PC-3 (cell line): Measurements from ENCODE around the gene CAPN5. TPM values are rescaled to one million over a fixed set of nuclear protein-coding genes. Genes with fewer than 3 reads are reported as not detected.

Experiments used
- ATAC-seq: fragments of 200-7000 bp; cut with Tn5 transposase; 2 replicates; pipeline ENCODE4 v1.9.1; 2020; ENCODE audit warnings: mild to moderate bottlenecking, moderate library complexity
- BruUV-seq: library from RNA; stranded (reverse); fragments of 400-500 nt; replicated peaks from 2 replicates; lab custom pipeline; 2021; lab: Mats Ljungman, UMichigan
- CTCF ChIA-PET: fragments of 300-600 bp; sonication (Branson Sonifier 250); formaldehyde crosslinking; loops from one replicate; lab custom pipeline; 2022; ENCODE audit warnings: antibody characterized with exemption; lab: Charles Lee
- POLR2A ChIA-PET: fragments of 300-600 bp; sonication (Branson Sonifier 250); formaldehyde crosslinking; loops from one replicate; lab custom pipeline; 2022; ENCODE audit warnings: antibody characterized with exemption; ENCODE audit not compliant: unreplicated experiment; lab: Charles Lee
- DNase-seq: peaks from one replicate; pipeline ENCODE4 v3.0.0-alpha.2; 2015
- H2AFZ ChIP-seq: fragments of 300-600 bp; sonication (generic); 2 replicates; pipeline ENCODE4 v1.6.0; 2016; ENCODE audit warnings: antibody characterized with exemption, low read length
- H3F3A ChIP-seq: fragments of 300-600 bp; sonication (generic); one replicate; pipeline ENCODE4 v1.6.0; 2017; ENCODE audit warnings: antibody characterized with exemption, low read length, control low read depth, mild to moderate bottlenecking; ENCODE audit not compliant: unreplicated experiment
- H3K27ac ChIP-seq: fragments of 300-600 bp; sonication (generic); 2 replicates; pipeline ENCODE4 v1.5.1; 2016; ENCODE audit warnings: mild to moderate bottlenecking, low read length
- H3K27me3 ChIP-seq: fragments of 300-600 bp; sonication (generic); 2 replicates; pipeline ENCODE4 v1.6.1; 2016; ENCODE audit warnings: low read length, mixed read lengths
- H3K36me3 ChIP-seq: fragments of 300-600 bp; sonication (generic); 2 replicates; pipeline ENCODE4 v1.6.1; 2016; ENCODE audit warnings: low read depth, mixed run types, low read length, mixed read lengths
- H3K4me1 ChIP-seq: fragments of 300-600 bp; sonication (generic); 2 replicates; pipeline ENCODE4 v1.5.1; 2016; ENCODE audit warnings: low read length; ENCODE audit not compliant: insufficient read depth
- H3K4me2 ChIP-seq: fragments of 300-600 bp; sonication (generic); 2 replicates; pipeline ENCODE4 v1.6.0; 2016; ENCODE audit warnings: low read length
- H3K4me3 ChIP-seq: fragments of 300-600 bp; sonication (generic); 2 replicates; pipeline ENCODE4 v1.5.1; 2016; ENCODE audit warnings: mild to moderate bottlenecking, low read length, mixed read lengths
- H3K79me2 ChIP-seq: fragments of 300-600 bp; sonication (generic); 2 replicates; pipeline ENCODE4 v1.6.1; 2017; ENCODE audit warnings: low read length, mixed read lengths
- H3K9ac ChIP-seq: fragments of 300-600 bp; sonication (generic); 2 replicates; pipeline ENCODE4 v1.6.0; 2016; ENCODE audit warnings: mild to moderate bottlenecking, low read length
- H3K9me2 ChIP-seq: fragments of 300-600 bp; sonication (generic); replicated peaks from 2 replicates; pipeline ENCODE4 v1.6.1; 2016; ENCODE audit warnings: mixed run types, low read length, mixed read lengths
- H3K9me3 ChIP-seq: fragments of 300-600 bp; sonication (generic); 2 replicates; pipeline ENCODE4 v1.6.1; 2016; ENCODE audit warnings: low read length, mixed read lengths
- H4K20me1 ChIP-seq: fragments of 300-600 bp; sonication (generic); 2 replicates; pipeline ENCODE4 v1.6.1; 2016; ENCODE audit warnings: low read length, mixed read lengths
- CTCF ChIP-seq: fragments of 300-600 bp; sonication (generic); conservative IDR thresholded peaks from 2 replicates; pipeline ENCODE4 v1.5.1; 2017; ENCODE audit warnings: antibody characterized with exemption, low read depth, mild to moderate bottlenecking, low read length
- EZH2 ChIP-seq: fragments of 300-600 bp; sonication (generic); IDR thresholded peaks from one replicate; pipeline ENCODE4 v1.6.1; 2017; ENCODE audit warnings: antibody characterized with exemption, mild to moderate bottlenecking, low read length; ENCODE audit not compliant: unreplicated experiment
- EZH2phosphoT487 ChIP-seq: fragments of 300-600 bp; sonication (generic); IDR thresholded peaks from 2 replicates; pipeline ENCODE4 v1.6.1; 2018; ENCODE audit warnings: mild to moderate bottlenecking, antibody characterized with exemption, low read length, borderline replicate concordance
- intact Hi-C: fragments of 100-400 bp; cut with micrococcal nuclease; formaldehyde crosslinking; loops from 2 replicates; pipeline ENCODE4 v1.9.0; 2023
- total RNA-seq: library from RNA; depleted of rRNA; stranded (reverse); fragments of >200 nt; gene quantifications from 2 replicates; pipeline ENCODE4 v1.2.3, GENCODE V29; 2014

CAPN5 gene
- total RNA-seq, 1 experiment from 2014 or later, result 6.3 TPM

GRCh38 chr11:77030834-77031414, 35.8 kb upstream of the CAPN5 start:
- Histone ChIP-seq H3K27me3 (no peaks in the 10 kb centered on the region), H3K36me3 (no peaks in the 10 kb centered on the region), H4K20me1 (no peaks in the 10 kb centered on the region), H3K4me1 (peaks cover 40% of the 10 kb centered on the region), H3F3A (peaks cover 9% of the 10 kb centered on the region), H3K9ac (no peak overlapping the region), H3K79me2 (no peaks in the 10 kb centered on the region), H3K9me2 (no peaks in the 10 kb centered on the region), H3K27ac (no peak overlapping the region), H3K4me2 (no peak overlapping the region), H3K4me3 (no peak overlapping the region), H3K9me3 (no peaks in the 10 kb centered on the region), H2AFZ (no peak overlapping the region)
- no peak for TF ChIP-seq CTCF
- TF ChIP-seq EZH2, result no peak
- no peak for TF ChIP-seq EZH2phosphoT487
- intact Hi-C loops, result no loop called here
- BruUV-seq, result no TSS peak
- DNase-seq (no peak), ATAC-seq (no peak)
- CTCF ChIA-PET, result no interaction called here
- POLR2A ChIA-PET, result no interaction called here

GRCh38 chr11:77031599-77031998, 35.2 kb upstream of the CAPN5 start:
- H3K9me3 ChIP-seq, result no peaks in the 10 kb centered on the region
- ATAC-seq (no peak), DNase-seq (no peak)
- no peaks in the 10 kb centered on the region for H3K79me2 ChIP-seq
- BruUV-seq, result no TSS peak
- CTCF ChIA-PET, result interaction anchor here (0.6 kb wide), 1 partner anchor 16 kb away, joined by 8 read pairs; no protein-coding TSS in a partner anchor
- TF ChIP-seq EZH2phosphoT487, result no peak
- TF ChIP-seq CTCF, result no peak
- TF ChIP-seq EZH2, result no peak
- peaks cover 6% of the 10 kb centered on the region for H3F3A ChIP-seq
- H2AFZ ChIP-seq, result no peak overlapping the region
- peaks cover 40% of the 10 kb centered on the region for H3K4me1 ChIP-seq
- no peak overlapping the region for H3K4me2 ChIP-seq
- no peak overlapping the region for H3K9ac ChIP-seq
- no peaks in the 10 kb centered on the region for H4K20me1 ChIP-seq
- H3K36me3 ChIP-seq, result no peaks in the 10 kb centered on the region
- H3K27me3 ChIP-seq, result no peaks in the 10 kb centered on the region
- no peaks in the 10 kb centered on the region for H3K9me2 ChIP-seq
- intact Hi-C loops, result no loop called here
- no peak overlapping the region for H3K4me3 ChIP-seq
- no peak overlapping the region for H3K27ac ChIP-seq
- POLR2A ChIA-PET, result no interaction called here

- no peaks in the 10 kb centered on the region for H3K9me3 ChIP-seq
- H4K20me1 ChIP-seq, result no peaks in the 10 kb centered on the region
- no TSS peak for BruUV-seq
- TF ChIP-seq EZH2 (no peak), EZH2phosphoT487 (no peak), CTCF (no peak)
- peak overlapping the region; percentile 9; the same call in 1 of the 2 replicates for H3K4me2 ChIP-seq
- no peaks in the 10 kb centered on the region for H3K27me3 ChIP-seq
- no peak for DNase-seq
- H3F3A ChIP-seq, result no peaks in the 10 kb centered on the region
- H2AFZ ChIP-seq, result no peak overlapping the region
- no peak overlapping the region for H3K9ac ChIP-seq
- ATAC-seq, result no peak
- H3K79me2 ChIP-seq, result no peaks in the 10 kb centered on the region
- CTCF ChIA-PET, result interaction anchor here (0.5 kb wide), 1 partner anchor 153 kb away, joined by 3 read pairs; no protein-coding TSS in a partner anchor
- intact Hi-C loops, result loop anchor here (5.0 kb wide), 1 partner anchor 98 kb away; no protein-coding TSS in a partner anchor
- H3K36me3 ChIP-seq, result no peaks in the 10 kb centered on the region
- H3K4me3 ChIP-seq, result no peak overlapping the region
- peaks cover 34% of the 10 kb centered on the region for H3K4me1 ChIP-seq
- POLR2A ChIA-PET, result no interaction called here
- H3K27ac ChIP-seq, result peak overlapping the region; percentile 25
- H3K9me2 ChIP-seq, result no peaks in the 10 kb centered on the region
Observed at GRCh38 chr11:77035039-77035438, 31.7 kb upstream of the CAPN5 start.
